CD1c-positive myeloid dendritic cell (primary cell): ENCODE data around the gene CHIT1.
A peak's percentile ranks its signal among the peaks of the same experiment; 100 is the strongest.

Experiments used
- DNase-seq: peaks from one replicate; pipeline ENCODE4 v3.0.0-alpha.2; 2016; ENCODE audit errors: extremely low spot score

Gene CHIT1

DNA sequence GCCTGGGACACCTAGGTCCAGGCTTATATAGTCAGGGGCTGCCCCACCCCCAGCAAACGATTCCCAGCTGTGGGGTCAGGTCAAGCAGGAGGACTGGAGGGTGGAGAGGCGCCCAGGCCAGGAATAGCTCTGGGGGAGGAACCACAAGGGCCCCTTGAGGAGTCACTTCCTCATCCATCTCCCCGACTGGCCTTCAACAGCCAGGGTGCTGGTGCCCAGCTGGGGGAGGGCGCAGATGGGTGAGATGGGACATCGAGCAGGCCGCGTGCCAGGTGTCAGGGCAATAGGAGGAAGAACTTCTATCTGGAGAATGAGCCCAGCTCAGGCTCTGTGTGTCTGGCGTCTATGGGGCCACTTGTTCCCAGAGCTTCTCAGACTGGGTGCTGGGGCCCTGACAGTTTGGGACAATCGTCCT lies 53.6 kb downstream of the CHIT1 start:
- peak; percentile 66 for DNase-seq

- no peak for DNase-seq
These were observed 54.1 kb downstream of the CHIT1 start, which contains the start of gene MYBPH for GRCh38 chr1:203175237-203175826. MYBPH (minus strand) TSS chr1:203175826; CDS start chr1:203175755, 71 bp downstream.

GRCh38 chr1:203174324-203174985 lies 55.0 kb downstream of the CHIT1 start:
- DNase-seq: no peak

DNA sequence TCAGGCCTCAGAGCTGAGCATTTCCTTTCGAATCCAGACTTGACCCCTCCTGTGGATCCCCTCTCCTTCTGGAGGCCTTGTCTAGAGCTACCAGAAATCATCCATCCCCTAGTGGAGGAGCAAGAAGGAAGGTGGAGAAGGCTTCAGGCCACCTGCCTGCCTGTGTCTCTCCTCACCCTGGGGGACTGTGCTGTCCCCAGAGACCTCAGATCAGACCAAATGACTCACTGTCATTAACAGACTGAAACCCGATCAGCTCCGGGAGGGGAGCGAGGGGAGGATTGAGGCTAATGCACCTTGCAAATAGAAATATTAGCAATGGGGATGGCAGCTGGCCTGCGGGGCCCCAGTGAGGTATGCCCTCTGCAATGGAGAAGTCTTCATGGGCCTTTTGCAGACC lies 55.9 kb downstream of the CHIT1 start:
- no peak for DNase-seq

DNA sequence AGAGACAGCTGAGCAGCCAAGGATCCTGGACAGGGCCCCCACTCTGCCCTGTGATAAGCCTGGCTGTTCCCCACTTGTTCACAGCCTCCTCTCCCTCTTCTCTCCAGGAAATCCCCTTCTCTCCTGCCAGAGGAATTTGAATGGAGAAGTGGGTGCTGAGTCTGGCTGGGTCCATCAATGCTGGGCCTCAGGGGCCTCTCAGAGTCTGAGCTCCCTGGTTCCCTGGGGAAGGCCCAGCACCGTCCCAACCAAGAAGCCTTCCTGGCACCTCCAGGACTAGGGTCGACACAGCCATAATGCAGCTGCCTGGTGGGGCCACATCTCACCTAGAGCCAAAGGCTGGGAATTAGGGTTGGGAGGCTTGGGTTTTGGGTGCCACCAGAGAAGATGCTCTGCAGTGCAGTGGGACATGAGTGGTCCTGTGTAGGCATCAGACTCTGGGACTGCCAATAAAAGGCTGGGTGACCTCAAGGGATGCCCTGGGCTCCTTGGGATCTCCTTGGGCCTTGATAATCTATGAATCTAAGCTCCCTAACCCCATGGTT lies 56.4 kb downstream of the CHIT1 start:
- no peak for DNase-seq

- DNase-seq: peak; percentile 71
These were observed 57.1 kb downstream of the CHIT1 start for GRCh38 chr1:203172184-203173010.

GRCh38 chr1:203171341-203172183 lies 57.9 kb downstream of the CHIT1 start:
- no peak for DNase-seq

DNA sequence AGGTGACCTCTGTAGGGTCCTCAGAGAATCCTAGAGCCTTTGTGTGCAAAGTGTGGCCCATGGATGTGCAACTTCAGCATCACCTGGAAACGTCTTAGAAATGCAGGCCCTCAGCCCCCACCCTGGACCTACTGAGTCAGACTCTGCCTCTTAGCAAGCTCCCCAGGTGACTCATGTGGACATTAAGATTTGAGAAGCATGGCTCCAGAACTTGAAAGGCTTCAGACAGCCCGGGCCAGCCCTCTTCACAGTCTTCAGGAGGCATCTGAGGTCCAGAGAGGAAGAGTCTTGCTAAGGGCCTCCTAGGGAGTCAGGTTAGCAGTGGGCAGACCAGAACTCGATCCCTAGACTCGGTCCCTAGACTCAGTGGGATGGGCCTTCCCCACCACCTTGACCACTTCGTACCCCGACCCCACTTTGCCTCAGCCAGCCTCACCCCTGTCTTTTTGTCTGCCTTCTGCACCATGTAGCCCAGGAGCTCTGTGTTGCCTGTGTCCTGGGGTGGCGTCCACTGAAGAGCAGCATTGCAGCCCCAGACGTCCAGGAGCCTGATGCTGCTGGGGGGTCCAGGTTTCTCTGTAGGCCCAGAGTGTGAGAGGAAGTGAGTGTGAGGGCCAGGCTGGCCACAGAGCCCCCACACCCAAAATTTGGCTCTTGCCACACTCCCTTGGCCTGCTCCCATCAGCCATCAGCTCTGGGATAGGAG lies 58.7 kb downstream of the CHIT1 start:
- DNase-seq: no peak

DNA sequence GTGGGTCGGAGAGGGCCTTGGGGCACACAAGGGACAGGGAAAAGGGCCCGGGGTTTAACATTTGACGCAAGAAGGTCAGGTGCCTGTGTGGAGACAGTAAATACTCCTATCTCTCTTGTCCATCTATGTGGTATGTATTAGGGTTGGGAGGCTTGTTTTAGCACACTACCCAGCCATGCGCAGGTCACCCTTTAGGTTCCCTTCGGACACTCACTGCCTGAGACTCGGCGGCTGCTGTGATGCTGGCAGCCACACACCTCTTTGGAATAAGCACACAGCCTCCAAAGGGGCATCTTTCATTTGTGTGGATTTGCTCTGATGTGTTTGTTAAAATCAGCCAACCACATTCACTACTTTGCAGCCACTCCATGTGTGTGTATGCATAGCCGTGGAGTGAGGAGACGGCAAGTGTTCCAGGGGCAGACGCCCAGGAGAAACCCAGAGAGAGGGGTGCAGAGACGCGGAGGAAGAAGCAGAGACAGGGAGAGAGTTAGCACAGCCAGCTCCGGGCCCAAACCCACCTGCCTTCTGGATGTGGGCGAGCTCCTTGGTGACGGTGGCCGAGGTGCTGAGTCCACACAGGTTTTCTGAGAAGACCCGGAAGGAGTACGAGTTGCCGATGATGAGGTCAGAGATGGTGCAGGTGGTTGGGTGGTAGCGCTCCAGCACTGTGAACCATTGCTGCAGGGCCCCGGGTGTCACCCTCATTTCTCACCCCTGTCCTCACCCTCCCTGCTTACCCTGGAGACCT lies 59.5 kb downstream of the CHIT1 start:
- DNase-seq: no peak

DNA sequence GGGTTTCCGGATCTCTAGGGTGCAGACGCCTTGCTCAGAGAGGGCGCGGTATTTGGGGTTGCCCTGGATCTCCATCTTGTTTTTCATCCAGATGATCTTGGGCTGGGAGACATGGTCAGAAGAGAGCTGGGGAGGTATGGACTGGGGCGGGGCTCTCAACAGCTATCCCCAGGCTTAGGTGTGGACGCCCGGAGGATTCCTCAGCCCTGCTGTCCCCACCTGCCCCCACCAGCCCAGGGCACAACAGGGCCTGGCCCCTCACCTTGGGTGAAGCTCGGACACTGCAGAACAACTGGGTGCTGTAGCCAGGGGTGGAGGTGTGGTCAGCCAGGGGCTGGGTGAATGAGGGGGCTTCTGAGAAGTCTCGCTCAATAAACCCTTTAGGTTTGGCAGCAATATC lies 60.5 kb downstream of the CHIT1 start:
- no peak for DNase-seq

DNA sequence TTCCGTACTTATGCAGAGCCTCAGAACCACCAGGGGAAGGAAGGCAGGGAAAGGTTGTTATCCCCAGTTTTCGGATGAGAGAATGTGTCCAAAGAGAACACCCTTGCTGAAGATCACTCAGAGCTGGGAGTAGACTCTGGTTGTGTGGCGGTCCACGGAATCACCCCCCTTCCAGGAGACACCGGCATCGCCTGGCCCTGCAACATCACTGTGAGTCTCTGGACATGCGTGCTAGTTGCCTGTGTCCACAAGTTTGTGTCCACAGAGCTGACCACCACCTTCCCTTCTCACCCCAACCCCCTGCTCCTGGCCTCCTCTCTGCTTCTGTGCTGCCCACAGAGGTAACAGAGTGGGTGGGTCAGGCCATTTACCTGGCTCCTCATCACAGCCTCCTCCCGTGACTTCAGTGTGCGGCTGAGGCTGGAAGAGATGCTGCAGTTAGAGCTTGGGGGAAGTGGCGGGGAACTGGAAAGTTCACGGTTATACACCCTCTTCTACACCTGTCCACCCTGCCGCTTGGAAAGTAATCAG lies 61.2 kb downstream of the CHIT1 start:
- DNase-seq: no peak

DNA sequence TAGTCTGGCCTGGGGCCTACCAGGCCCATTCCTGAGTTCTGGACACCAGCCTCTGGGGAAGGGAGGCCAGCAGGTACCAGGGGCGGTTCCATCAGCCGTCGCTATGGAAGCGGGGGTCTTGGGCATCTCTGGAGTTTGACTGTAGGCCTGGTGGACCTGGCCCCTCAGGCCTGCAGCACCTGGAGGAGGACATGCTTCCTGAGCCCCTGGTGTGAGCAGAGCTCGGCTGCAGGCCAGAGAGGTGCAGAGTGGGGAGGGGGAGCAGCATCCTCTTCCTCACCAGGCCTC lies 61.6 kb downstream of the CHIT1 start:
- DNase-seq: no peak

- DNase-seq: peak; percentile 9
These were observed 62.2 kb downstream of the CHIT1 start for GRCh38 chr1:203167026-203167912.

DNA sequence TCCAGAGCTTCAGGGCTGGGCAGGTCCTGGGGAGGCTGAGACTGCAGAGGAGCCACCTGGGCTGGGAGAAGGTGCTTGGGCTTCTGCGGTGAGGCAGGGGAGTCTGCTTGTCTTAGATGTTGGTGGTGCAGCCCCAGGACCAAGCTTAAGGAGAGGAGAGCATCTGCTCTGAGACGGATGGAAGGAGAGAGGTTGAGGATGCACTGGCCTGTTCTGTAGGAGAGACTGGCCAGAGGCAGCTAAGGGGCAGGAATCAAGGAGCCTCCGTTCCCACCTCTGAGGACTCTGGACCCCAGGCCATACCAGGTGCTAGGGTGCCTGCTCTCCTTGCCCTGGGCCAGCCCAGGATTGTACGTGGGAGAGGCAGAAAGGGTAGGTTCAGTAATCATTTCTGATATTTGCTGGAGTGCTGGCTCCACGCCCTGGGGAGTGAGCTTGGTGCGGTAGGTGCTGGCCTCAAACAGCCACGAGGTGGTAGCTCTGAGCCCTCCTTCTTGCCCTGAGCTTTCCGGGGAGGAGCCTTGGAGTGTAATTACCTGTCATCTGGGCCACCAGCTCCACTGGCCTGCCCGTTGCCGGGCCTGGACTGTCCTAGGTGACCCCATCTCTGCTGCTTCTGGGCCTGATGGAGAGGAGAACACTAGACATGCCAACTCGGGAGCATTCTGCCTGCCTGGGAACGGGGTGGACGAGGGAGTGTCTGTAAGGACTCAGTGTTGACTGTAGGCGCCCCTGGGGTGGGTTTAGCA lies 63.1 kb downstream of the CHIT1 start:
- no peak for DNase-seq
